ENCODE measurements around the gene DNAH12. TPM values are rescaled to one million over a fixed set of nuclear protein-coding genes. Genes with fewer than 3 reads are reported as not detected.

The DNAH12 gene
- total and polyA plus RNA-seq, 9 of the 15 experiments (the other 6 are each of a cell fraction or from before 2014, with no cell fraction given): 0.01 to 0.04 (median 0.01) TPM; not detected in 5

- Histone ChIP-seq H3K27ac (ENCODE audit: extremely low read depth, low read depth, low read length) (peak overlapping the region; percentile 99), H4K20me1 (replicated peaks; ENCODE audit: control insufficient read depth, insufficient read depth, low read length) (0 out of 2 replicates have a peak, but pooled peaks cover 6% of the 10 kb centered on the region), H3K27me3 (ENCODE audit: control insufficient read depth in 2 of 2, insufficient read depth in 2 of 2, low read length in 2 of 2) (no peaks in the 10 kb centered on the region), H3K4me1 (replicated peaks in 1 of 2; ENCODE audit: control insufficient read depth in 2 of 2, insufficient read depth in 2 of 2, low read length in 2 of 2) (peaks cover 10 to 26% of the 10 kb centered on the region in 2 experiments; a peak in 4 of 5 replicates), H3K4me3 (peak overlapping the region; percentile 70), H3K36me3 (ENCODE audit: control insufficient read depth, insufficient read depth, low read length) (peaks cover 22% of the 10 kb centered on the region), H2AFZ (ENCODE audit: low read depth, low read length) (peak overlapping the region; percentile 100), H3K79me2 (ENCODE audit: control insufficient read depth, insufficient read depth, low read length) (peaks cover 48% of the 10 kb centered on the region), H3K9me3 (replicated peaks; ENCODE audit: control insufficient read depth, insufficient read depth, low read depth, low read length) (peaks cover 6% of the 10 kb centered on the region), H3K9me1 (ENCODE audit: control insufficient read depth, insufficient read depth, low read length) (no peaks in the 10 kb centered on the region), H3K4me2 (ENCODE audit: insufficient read depth, low read length) (peak overlapping the region; percentile 94), H3K9ac (ENCODE audit: insufficient read depth in 1 of 2, low read depth in 2 of 2, low read length in 2 of 2) (peak overlapping the region; percentile 91 to 98)
- no TSS peak for BruUV-seq (replicated peaks)
- ATAC-seq: peak; percentile 66
- under 1% methylated on average over 38 of the region's 54 CpGs for WGBS (ENCODE audit: insufficient coverage, low coverage, missing lambda C conversion rate)
- peak in 3 of 4 experiments; percentile 19 to 26 (median 26) for DNase-seq (ENCODE audit: extremely low read depth in 1 of 4, low spot score in 3 of 4)
- POLR2A ChIA-PET: interaction anchor here (0.6 to 2.0 kb wide), 5 partner anchors 9 to 378 kb away, joined by 3 to 7 read pairs (median 3); partner anchors contain the start of gene ARF4
- CTCF ChIA-PET (ENCODE audit: low intra/inter-chr PET ratio): no interaction called here
- in situ Hi-C loops (cut with MboI) (no loop called here), intact Hi-C loops (cut with micrococcal nuclease) (loop anchor here (2.0 kb wide), 1 partner anchor 40 kb away; the partner anchor contains the start of gene ARF4)
- FAIRE-seq: no peak
- TF ChIP-seq JUN (IDR thresholded peaks at IDR 0.05; ENCODE audit: borderline replicate concordance, low read depth, low read length) (no peak), JUN (CRISPR knock-in tag; IDR thresholded peaks at IDR 0.05; ENCODE audit: borderline replicate concordance) (0 out of 2 replicates have a peak, but pooled peaks have one; percentile 6), MTA3 (IDR thresholded peaks at IDR 0.05; ENCODE audit: borderline replicate concordance) (no peak; the same call in 1 of the 2 replicates), RBFOX2 (IDR thresholded peaks at IDR 0.05; ENCODE audit: low read depth, low read length) (peak; percentile 77), ZNF766 (CRISPR knock-in tag; conservative IDR thresholded peaks at IDR 0.05) (0 out of 2 replicates have a peak, but pooled peaks have one; percentile 9), CEBPG (CRISPR knock-in tag; IDR thresholded peaks at IDR 0.05) (no peak), CEBPG (tag; conservative IDR thresholded peaks at IDR 0.05 in 1 of 2, IDR thresholded peaks at IDR 0.05 in 1 of 2) (no peak), SMARCA4 (IDR thresholded peaks at IDR 0.05) (no peak), ZC3H11A (IDR thresholded peaks at IDR 0.05; ENCODE audit: low read depth, low read length) (no peak), ZBTB1 (CRISPR knock-in tag; IDR thresholded peaks at IDR 0.05; ENCODE audit: borderline replicate concordance, low read depth) (0 out of 2 replicates have a peak, but pooled peaks have one; percentile 7), PHF8 (IDR thresholded peaks at IDR 0.05; ENCODE audit: borderline replicate concordance, low read length) (peak; percentile 8; the same call in 1 of the 2 replicates), ZBTB40 (IDR thresholded peaks at IDR 0.05) (no peak), ZBTB40 (CRISPR knock-in tag; IDR thresholded peaks at IDR 0.05) (peak; percentile 34; the same call in 1 of the 2 replicates)
Observed at GRCh38 chr3:57556459-57557084, 12.4 kb upstream of the DNAH12 start.
